ENCODE measurements around the gene ZDHHC8. TPM values are rescaled to one million over a fixed set of nuclear protein-coding genes. Genes with fewer than 3 reads are reported as not detected.

Gene ZDHHC8
- total and polyA plus RNA-seq, 10 of the 15 experiments (the other 5 are each of a cell fraction or from before 2014, with no cell fraction given) = 0.03 to 46.3 (median 5.3) TPM

DNA sequence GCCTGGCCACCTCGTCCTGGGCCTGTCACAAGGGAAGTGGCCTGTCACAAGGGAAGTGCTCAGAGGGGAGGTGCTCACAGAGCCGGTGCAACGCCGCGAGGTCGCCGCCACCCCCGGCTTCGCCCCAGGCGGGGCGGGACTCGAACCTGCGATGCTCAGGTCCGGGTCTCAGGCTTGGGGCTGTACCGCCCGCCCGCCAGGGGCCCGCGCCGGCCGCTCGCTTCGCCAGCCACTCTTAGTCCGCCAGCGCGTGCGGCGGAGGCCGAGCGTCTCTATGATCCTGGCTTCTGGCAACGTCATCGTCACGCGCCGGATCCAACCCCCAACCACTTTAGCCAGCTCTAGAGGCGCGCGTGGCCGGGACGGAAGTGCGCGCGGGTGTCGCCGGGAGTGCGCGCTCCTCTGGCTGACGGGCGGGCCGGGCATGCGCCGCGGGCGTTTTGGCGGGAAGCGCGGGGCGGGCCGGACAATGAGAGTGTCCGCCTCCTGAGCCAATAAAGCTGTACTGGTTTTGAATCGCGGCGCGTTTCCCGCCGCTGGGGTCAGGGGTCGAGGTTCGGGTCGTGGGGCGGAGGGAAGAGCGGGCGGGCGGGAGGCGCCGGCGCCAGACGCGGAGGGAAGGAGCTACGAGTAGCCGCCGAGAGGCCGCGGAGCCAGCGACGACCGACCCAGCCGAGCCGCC is 14.5 kb upstream of the ZDHHC8 start, which contains the start of gene TRMT2A (continued):
- TF ChIP-seq, protein P1, sequence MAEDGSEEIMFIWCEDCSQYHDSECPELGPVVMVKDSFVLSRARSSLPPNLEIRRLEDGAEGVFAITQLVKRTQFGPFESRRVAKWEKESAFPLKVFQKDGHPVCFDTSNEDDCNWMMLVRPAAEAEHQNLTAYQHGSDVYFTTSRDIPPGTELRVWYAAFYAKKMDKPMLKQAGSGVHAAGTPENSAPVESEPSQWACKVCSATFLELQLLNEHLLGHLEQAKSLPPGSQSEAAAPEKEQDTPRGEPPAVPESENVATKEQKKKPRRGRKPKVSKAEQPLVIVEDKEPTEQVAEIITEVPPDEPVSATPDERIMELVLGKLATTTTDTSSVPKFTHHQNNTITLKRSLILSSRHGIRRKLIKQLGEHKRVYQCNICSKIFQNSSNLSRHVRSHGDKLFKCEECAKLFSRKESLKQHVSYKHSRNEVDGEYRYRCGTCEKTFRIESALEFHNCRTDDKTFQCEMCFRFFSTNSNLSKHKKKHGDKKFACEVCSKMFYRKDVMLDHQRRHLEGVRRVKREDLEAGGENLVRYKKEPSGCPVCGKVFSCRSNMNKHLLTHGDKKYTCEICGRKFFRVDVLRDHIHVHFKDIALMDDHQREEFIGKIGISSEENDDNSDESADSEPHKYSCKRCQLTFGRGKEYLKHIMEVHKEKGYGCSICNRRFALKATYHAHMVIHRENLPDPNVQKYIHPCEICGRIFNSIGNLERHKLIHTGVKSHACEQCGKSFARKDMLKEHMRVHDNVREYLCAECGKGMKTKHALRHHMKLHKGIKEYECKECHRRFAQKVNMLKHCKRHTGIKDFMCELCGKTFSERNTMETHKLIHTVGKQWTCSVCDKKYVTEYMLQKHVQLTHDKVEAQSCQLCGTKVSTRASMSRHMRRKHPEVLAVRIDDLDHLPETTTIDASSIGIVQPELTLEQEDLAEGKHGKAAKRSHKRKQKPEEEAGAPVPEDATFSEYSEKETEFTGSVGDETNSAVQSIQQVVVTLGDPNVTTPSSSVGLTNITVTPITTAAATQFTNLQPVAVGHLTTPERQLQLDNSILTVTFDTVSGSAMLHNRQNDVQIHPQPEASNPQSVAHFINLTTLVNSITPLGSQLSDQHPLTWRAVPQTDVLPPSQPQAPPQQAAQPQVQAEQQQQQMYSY (CRISPR knock-in tag; IDR thresholded peaks at IDR 0.05) = no peak
- TF ChIP-seq KAT2A (conservative IDR thresholded peaks at IDR 0.05; ENCODE audit: control insufficient read depth, low read depth, low read length) (no peak), STAT3 (IDR thresholded peaks at IDR 0.05; ENCODE audit: low read depth, low read length) (no peak), NFYA (IDR thresholded peaks at IDR 0.05; ENCODE audit: borderline replicate concordance, low read depth, low read length) (no peak), REST (IDR thresholded peaks at IDR 0.05; ENCODE audit: low read depth, low read length) (no peak), HDGF (IDR thresholded peaks at IDR 0.05) (no peak), ZBTB11 (CRISPR knock-in tag; IDR thresholded peaks at IDR 0.05) (no peak), ATF7 (IDR thresholded peaks at IDR 0.05; ENCODE audit: low read depth) (no peak), NRF1 (conservative IDR thresholded peaks at IDR 0.05; ENCODE audit: low read depth, low read length) (peak; percentile 81), HDAC2 (IDR thresholded peaks at IDR 0.05) (no peak), E2F8 (IDR thresholded peaks at IDR 0.05; ENCODE audit: low read depth, partially characterized antibody) (peak; percentile 96), STAT1 (conservative IDR thresholded peaks at IDR 0.05) (no peak; the same call in 1 of the 2 replicates)
- TF ChIP-seq, protein P2, sequence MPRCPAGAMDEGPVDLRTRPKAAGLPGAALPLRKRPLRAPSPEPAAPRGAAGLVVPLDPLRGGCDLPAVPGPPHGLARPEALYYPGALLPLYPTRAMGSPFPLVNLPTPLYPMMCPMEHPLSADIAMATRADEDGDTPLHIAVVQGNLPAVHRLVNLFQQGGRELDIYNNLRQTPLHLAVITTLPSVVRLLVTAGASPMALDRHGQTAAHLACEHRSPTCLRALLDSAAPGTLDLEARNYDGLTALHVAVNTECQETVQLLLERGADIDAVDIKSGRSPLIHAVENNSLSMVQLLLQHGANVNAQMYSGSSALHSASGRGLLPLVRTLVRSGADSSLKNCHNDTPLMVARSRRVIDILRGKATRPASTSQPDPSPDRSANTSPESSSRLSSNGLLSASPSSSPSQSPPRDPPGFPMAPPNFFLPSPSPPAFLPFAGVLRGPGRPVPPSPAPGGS (IDR thresholded peaks at IDR 0.05; ENCODE audit: borderline replicate concordance, insufficient read depth, low read depth, low read length, poor library complexity, severe bottlenecking) = no peak

Measured in GM12878 (cell line).